Colonic mucosa (tissue), 4 donors: ENCODE data around the gene ANOS1. TPM values are rescaled to one million over a fixed set of nuclear protein-coding genes. Genes with fewer than 3 reads are reported as not detected.

Experiments used
- DNase-seq: peaks from one replicate; pipeline ENCODE4 v3.0.0-alpha.2; 2020
- H3K27ac ChIP-seq: fragments of 200-600 bp; one replicate; pipeline ENCODE4 v1.8.0; 2021
- H3K27me3 ChIP-seq: fragments of 200-600 bp; one replicate; pipeline ENCODE4 v1.8.0; 2021
- H3K36me3 ChIP-seq: fragments of 200-600 bp; one replicate; pipeline ENCODE4 v1.8.0; 2021
- H3K4me1 ChIP-seq: fragments of 200-600 bp; one replicate; pipeline ENCODE4 v1.8.0; 2021; ENCODE audit warnings: mild to moderate bottlenecking
- H3K4me3 ChIP-seq: fragments of 200-600 bp; one replicate; pipeline ENCODE4 v1.8.0; 2021
- H3K9ac ChIP-seq, 2 donors: one replicate each; pipeline ENCODE4 v1.7.0; 2013; ENCODE audit warnings: control low read depth in 2 of 2, low read depth in 2 of 2, low read length in 2 of 2
- H3K9me3 ChIP-seq: fragments of 200-600 bp; one replicate; pipeline ENCODE4 v1.8.0; 2021
- CTCF ChIP-seq: fragments of 200-600 bp; IDR thresholded peaks from one replicate; pipeline ENCODE4 v1.8.0; 2022; ENCODE audit warnings: antibody characterized with exemption, mild to moderate bottlenecking
- intact Hi-C: fragments of 100-400 bp; cut with DNase I; formaldehyde crosslinking; loops from one replicate; pipeline ENCODE4 v1.14.1; 2022
- total RNA-seq, 2 donors: library from RNA; stranded (reverse); fragmentation: NEBNext Ultra II Directional in 1 of 2; extraction: Animal tissue kit (Norgen Biotek cat#: 25700) in 1 of 2; gene quantifications; one replicate each; pipeline ENCODE4 v1.2.1, GENCODE V29; 2021
- donor health status: healthy.
- donor health status: DM: no; HTN: no; CAD: no.
- donor health status: DM: no; HTN: no; CAD: no.

ANOS1 gene
- total RNA-seq, 2 donors from 2014 or later: 0.24 to 0.52 TPM

- H3K4me3 ChIP-seq: no peak overlapping the region
- no peak for TF ChIP-seq CTCF
- no peaks in the 10 kb centered on the region for H3K27me3 ChIP-seq
- H3K4me1 ChIP-seq: no peaks in the 10 kb centered on the region
- intact Hi-C loops: no loop called here
- no peak for DNase-seq
- no peak overlapping the region for H3K9ac ChIP-seq
- no peaks in the 10 kb centered on the region for H3K36me3 ChIP-seq
- no peaks in the 10 kb centered on the region for H3K9me3 ChIP-seq
- H3K27ac ChIP-seq: no peak overlapping the region
Observed at GRCh38 chrX:8579602-8580001, 152.3 kb downstream of the ANOS1 start.

GRCh38 chrX:8576821-8577220, 155.1 kb downstream of the ANOS1 start:
- intact Hi-C loops: no loop called here
- Histone ChIP-seq H3K9ac (no peak overlapping the region), H3K27me3 (no peaks in the 10 kb centered on the region), H3K9me3 (no peaks in the 10 kb centered on the region), H3K27ac (no peak overlapping the region), H3K36me3 (no peaks in the 10 kb centered on the region), H3K4me1 (no peaks in the 10 kb centered on the region), H3K4me3 (no peak overlapping the region)
- DNase-seq: no peak
- TF ChIP-seq CTCF: no peak

GRCh38 chrX:8565729-8566128, 166.2 kb downstream of the ANOS1 start:
- no peaks in the 10 kb centered on the region for H3K4me1 ChIP-seq
- H3K27ac ChIP-seq: no peak overlapping the region
- DNase-seq: no peak
- no peaks in the 10 kb centered on the region for H3K36me3 ChIP-seq
- H3K27me3 ChIP-seq: no peaks in the 10 kb centered on the region
- no peak for TF ChIP-seq CTCF
- no peaks in the 10 kb centered on the region for H3K9me3 ChIP-seq
- intact Hi-C loops: no loop called here
- no peak overlapping the region for H3K4me3 ChIP-seq
- H3K9ac ChIP-seq: no peak overlapping the region

GRCh38 chrX:8548446-8548845, 183.5 kb downstream of the ANOS1 start:
- Histone ChIP-seq H3K9me3 (no peaks in the 10 kb centered on the region), H3K9ac (no peak overlapping the region), H3K27ac (no peak overlapping the region), H3K4me1 (no peaks in the 10 kb centered on the region), H3K36me3 (no peaks in the 10 kb centered on the region), H3K27me3 (no peaks in the 10 kb centered on the region), H3K4me3 (no peak overlapping the region)
- no peak for TF ChIP-seq CTCF
- intact Hi-C loops: no loop called here
- DNase-seq: no peak

- intact Hi-C loops: no loop called here
- Histone ChIP-seq H3K9me3 (no peaks in the 10 kb centered on the region), H3K27me3 (no peaks in the 10 kb centered on the region), H3K27ac (no peak overlapping the region), H3K4me1 (no peaks in the 10 kb centered on the region), H3K9ac (no peak overlapping the region), H3K4me3 (no peak overlapping the region), H3K36me3 (no peaks in the 10 kb centered on the region)
- DNase-seq: no peak
- TF ChIP-seq CTCF: no peak
Observed at GRCh38 chrX:8546715-8547114, 185.2 kb downstream of the ANOS1 start.

GRCh38 chrX:8520791-8521190, 211.1 kb downstream of the ANOS1 start:
- Histone ChIP-seq H3K27me3 (no peaks in the 10 kb centered on the region), H3K4me1 (no peaks in the 10 kb centered on the region), H3K4me3 (no peak overlapping the region), H3K36me3 (no peaks in the 10 kb centered on the region), H3K9ac (no peak overlapping the region), H3K9me3 (no peaks in the 10 kb centered on the region), H3K27ac (no peak overlapping the region)
- intact Hi-C loops: no loop called here
- DNase-seq: no peak
- TF ChIP-seq CTCF: no peak
